Measurements from ENCODE around the gene CACNB3.

The CACNB3 gene

DNA sequence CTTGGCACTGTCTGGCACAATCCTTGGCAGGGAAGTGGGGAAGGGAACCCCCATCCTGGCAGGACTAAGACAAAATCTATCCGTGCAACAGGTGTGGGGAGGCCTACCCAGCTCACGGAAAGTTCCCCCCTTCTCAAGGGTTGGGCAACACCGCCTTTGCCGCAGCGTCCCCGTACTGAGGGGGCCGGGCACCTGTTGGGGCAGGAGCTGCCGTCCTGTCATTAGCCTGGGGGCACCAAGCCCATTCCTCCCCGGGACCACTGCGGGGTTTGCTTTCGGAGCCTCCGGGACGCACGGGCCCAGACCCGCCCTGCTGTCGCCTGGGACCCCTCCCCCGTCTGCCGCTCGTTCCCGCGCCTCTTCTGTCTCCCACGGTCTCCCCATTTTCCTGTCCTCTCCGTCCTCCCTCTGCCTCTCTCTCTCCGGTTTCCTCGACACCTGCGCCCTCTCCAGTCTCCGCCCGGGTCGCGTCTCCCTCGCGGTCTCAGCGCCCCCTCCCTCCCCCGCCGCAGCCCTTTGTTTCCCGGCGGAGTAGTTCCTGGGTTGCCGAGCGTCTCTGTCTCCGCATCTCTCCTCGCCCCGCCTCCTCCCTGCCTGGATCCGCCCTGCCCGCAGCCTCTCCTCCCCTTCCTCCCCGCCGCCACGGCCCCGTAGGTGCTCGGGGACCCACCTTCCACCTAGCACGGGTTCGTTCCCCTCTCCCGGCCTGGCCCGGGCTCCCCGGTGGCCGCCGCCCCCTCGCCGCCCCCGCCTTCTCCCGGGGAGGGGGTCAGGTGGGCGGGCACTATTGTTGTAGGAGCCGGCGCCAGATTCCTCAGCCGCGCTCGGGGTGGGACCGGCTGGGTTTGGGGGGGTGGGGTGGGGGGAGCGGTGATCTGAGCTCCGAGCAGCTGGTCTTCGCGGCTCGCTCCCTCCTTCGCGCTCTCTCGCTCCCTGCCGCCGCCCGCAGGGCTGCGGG is at the start of gene CACNB3:
Gene CACNB3, plus strand, starts transcription at position 624 of the 958 bp plus-strand sequence. CDS start 434 bp downstream, outside the sequence.
- DNase-seq, result peak in 1 of 2 donors; percentile 34

DNA sequence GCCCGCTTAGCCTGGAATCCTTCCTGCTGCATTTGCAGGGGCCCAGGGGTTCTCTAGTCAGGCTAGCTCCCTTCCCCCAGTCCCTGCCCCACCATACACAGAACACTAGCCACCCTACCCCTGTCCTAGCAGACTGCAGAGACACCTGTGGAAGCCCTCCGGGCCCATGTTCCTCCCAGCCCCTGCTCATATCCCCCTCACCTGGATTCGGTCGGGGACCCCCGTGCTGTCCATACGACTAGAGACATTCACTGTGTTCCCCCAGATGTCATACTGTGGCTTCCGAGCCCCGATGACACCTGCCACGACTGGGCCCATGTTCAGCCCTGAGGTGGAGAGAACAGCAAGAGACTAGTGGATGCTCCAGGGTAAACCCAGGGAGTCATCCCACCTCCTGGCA is 49.6 kb upstream of the CACNB3 start:
- DNase-seq, result no peak

DNA sequence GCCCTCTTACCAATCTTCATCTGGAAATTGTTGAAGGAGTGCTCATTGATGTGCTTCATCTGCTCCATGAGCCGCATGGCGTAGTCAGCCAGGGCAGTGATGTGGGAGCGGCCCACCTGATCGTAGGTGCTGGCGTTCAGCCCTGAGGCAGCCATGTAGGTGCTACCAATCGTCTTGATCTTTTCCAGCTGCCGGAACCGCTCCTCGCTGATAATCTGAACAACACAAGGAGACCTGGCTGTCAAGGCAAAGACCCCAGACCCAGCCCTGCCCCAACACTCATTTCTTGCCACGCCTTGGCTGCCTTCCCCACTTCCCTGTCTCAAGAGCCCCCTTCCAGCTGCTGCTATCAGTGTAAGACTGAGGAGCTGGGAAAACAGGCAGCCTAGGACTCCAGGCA is 47.5 kb upstream of the CACNB3 start:
- DNase-seq, result no peak

DNA sequence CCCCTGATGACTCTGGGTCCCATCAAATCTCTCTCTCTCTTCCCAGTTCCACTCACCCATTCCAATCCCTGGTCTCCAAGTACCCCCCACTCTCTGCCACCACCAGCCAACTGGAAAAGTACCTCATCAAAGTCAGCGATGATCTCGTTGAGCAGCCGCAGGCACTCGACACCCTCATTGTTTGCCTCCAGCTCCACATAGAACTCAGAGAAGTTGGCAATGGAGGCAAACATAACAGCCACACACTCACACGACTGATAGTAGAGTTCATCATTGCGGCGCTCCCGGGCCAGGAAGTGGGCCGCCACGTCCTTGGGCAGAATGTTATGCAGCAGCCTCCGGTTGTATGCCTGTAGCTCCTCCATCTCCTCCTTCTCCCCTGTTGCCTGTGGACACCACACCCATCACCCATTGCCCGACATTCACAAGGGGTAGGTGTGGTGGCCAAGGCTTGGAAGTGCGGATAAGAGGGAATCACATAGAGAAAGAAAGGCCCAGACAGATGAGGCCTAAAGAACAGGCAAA is 46.6 kb upstream of the CACNB3 start:
- no peak for DNase-seq

- DNase-seq, result no peak
Measured at GRCh38 chr12:48773686-48774085, 44.6 kb upstream of the CACNB3 start.

- no peak for DNase-seq
Measured at GRCh38 chr12:48774516-48774915, 43.8 kb upstream of the CACNB3 start.

GRCh38 chr12:48775299-48775698 is 43.0 kb upstream of the CACNB3 start:
- DNase-seq, result no peak

DNA sequence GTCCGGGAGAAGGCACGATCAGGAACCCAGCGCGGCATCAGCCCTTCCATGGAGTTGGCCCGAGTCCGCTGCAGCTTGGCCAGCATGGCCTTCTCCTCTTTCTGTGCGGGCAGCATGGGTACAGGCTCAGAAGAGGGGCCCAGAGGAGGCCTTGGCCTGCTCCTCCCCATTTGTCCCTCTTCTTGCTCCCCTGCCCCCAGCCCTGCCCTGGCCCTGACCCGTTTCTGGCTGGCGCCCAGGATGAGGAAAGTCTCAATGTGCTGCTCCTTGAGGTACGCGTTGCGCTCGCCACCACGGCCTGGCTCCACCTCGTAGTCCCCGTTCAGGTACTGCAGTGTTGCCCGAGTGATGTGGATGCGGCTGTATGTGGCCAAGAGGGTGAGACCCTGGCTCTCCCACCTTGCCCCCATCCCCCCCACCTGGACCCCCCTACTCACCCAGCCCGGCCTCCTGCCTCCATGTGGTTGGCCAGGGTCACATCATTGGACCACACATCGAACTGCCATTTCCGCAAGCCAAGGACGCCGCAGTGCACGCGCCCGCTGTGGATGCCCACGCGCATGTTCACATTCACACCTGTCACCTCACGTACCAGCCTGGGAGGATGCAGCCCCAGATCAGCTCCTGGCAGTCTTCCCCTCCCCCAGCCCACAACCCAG is 42.2 kb upstream of the CACNB3 start:
- no peak for DNase-seq

GRCh38 chr12:48776956-48777355 is 41.3 kb upstream of the CACNB3 start:
- DNase-seq, result no peak

GRCh38 chr12:48777501-48778400 is 40.5 kb upstream of the CACNB3 start:
- DNase-seq, result no peak

DNA sequence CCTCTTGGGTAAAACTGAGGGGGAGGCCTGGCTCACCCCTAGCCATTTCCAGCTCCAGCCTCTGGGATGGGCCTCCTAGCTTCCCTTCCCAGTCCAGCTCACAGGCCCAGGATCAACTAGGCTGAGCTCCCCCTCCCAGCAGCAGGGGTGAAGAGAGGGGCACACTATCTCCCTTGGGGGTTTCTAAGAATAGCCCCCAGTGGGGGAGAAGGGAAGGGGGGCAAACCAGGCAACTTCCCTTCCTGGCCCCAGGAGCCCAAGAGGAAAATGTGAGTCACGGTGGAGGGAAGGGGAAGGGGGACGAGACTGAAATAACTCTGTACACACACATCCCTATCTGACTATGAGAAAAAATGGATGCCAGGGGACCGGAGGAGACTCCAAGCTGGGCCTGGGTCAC is 38.4 kb upstream of the CACNB3 start:
- no peak for DNase-seq

- DNase-seq, result no peak
Measured at GRCh38 chr12:48780381-48781025, 37.8 kb upstream of the CACNB3 start.

- no peak for DNase-seq
Measured at GRCh38 chr12:48781750-48782456, 36.4 kb upstream of the CACNB3 start.

DNA sequence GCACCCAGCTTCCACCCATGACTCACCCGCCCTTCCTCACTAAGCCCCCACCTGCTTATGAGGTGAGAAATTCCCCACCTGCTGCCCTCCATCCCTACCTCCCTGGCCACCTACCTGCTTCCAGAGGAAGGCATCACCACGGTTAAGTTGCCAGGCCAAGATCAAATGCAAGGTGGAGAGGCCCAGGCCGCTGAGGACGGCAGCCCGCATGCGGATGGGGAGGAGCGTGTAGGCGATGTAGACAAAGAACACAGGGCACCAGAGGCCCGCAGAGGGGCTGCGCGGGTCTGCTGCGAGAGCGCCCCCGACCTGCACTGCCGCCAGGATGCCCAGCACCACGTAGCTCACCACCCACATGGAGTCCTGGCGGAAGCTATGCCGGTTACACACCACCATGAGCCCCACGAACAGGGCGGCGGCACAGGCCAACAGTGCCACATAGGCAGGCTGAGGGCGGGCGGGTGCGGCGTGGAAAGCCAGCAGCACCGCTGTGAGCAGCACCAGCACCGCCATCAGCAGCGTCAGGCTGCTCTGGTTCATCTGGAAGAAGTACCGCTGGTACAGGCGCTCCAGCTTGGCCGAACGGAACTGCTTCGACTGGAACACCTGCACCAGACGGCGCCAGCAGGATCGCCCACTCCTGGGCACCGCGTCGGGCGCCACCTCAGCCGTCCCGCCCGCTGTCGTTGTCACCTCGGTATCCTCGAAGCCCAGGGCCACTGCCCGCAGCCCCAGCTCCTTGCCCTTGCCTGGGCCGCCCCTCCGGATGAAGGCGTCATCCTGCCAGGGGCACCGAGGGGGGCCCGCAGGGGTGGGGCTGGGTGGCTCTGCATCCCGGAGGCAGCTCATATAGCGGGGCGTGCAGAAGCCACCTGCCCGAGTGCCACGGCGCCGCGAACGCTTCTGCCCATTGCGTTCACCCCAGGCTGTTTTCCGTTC is 35.6 kb upstream of the CACNB3 start:
- no peak for DNase-seq

DNA sequence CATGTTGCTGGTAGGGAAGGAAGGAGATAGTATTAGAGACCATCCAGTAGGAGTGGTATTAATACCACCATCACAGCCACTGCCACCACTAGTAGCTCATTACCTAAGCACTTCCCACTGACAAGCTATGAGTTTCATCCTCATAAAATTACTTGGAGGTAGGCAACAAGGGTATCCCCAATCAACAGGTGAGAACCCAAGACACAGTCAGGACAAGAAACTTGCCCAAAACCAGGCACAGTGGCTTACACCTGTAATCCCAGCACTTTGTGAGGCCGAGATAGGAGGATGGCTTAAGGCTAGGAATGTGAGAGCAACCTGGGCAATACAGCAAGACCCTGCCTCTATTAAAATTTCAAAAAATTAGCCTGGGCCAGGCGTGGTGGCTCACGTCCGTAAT is 34.9 kb upstream of the CACNB3 start:
- DNase-seq, result no peak

GRCh38 chr12:48786591-48787544 is 31.4 kb upstream of the CACNB3 start:
- no peak for DNase-seq

DNA sequence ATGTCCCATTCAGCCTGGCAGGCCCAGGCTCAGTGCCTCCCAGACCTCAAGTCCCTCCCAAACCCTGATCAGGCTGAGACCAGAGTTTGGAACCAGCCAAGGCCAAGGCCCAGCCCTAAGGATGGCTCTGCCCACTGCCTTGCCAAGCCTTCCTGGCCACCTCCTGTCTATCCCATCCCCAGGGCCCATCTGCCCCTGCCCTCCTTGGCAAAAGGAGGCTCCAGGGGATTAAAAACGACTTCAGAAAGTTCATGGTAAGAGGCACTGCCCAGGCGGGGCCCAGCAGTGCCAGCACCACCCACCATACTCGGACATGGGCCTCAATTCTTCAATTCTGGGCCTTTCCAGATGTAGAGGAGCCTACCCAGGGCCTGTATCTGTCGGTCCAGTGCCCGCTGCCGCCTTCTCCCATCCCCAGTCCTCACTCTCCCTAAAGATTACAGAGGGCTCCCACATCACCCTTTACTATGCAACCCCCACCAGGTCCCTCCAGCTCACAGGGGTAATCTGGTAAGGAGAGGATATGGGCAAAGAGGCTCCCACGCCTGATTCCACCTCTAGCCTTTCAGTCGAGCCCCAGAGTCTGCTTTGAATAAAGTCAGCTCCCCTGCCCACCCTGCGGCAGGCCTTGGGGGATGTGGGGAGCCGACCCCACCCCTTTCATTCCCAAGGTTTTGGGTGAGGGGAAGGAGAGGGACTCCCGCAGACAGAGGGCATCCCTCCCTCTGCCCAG is 30.3 kb upstream of the CACNB3 start:
- no peak for DNase-seq

DNA sequence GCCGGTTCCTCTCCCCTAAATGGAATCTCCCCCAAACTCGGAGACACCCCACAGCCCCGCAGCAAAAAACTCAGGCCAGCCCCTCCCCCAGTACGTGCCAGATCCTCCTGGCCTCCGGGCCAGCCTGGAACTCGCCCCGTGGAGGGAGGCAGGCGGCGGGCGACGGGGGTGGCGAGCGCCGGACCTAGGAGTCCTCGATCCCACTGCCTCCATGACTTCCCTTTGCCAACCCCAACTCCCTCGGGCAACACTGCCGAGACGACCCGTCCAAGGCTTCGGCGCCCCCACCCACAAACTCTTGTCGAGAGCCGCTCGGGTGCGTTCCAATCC is 29.8 kb upstream of the CACNB3 start:
- no peak for DNase-seq

Measured in hippocampal formation (tissue), 2 donors.